ENCODE data around the gene ATXN1. TPM values are rescaled to one million over a fixed set of nuclear protein-coding genes. Genes with fewer than 3 reads are reported as not detected.

Gene ATXN1
- total and polyA plus RNA-seq, 2 donors from 2014 or later = 4.2 to 58.2 TPM

DNA sequence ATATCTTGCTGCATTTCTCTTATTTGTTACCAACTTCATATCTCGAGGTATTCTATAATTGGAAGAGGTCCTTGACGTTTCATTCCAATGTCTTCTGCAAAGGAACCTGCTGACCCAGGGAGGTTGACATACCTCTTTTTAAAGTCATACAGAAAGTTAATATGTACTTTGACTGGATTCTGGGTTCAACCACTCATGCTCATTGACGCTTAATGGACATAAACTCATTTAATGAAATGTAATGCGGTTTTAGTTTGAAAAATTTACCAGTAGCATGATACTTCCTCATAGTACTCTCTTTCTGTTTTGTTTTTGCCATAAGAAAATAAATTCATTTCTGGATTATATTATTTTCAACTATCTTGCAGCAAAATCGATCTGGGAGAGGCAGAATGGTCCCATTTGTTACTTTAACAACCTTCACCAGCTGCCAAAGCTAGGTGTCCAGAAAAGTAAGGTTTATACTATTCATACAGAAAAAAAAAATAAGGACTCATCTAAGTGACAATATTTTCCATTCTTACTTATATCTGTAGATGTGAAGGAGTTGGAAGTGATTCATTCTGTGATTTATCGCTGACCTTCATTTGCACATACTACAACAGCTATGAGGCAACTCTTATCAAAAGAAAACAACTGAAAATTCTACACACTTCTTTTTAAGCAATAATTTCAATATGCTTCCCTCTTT, 101.6 kb downstream of the ATXN1 start:
- no peak overlapping the region for H3K4me3 ChIP-seq (ENCODE audit: low read length in 3 of 3)
- DNase-seq = no peak

DNA sequence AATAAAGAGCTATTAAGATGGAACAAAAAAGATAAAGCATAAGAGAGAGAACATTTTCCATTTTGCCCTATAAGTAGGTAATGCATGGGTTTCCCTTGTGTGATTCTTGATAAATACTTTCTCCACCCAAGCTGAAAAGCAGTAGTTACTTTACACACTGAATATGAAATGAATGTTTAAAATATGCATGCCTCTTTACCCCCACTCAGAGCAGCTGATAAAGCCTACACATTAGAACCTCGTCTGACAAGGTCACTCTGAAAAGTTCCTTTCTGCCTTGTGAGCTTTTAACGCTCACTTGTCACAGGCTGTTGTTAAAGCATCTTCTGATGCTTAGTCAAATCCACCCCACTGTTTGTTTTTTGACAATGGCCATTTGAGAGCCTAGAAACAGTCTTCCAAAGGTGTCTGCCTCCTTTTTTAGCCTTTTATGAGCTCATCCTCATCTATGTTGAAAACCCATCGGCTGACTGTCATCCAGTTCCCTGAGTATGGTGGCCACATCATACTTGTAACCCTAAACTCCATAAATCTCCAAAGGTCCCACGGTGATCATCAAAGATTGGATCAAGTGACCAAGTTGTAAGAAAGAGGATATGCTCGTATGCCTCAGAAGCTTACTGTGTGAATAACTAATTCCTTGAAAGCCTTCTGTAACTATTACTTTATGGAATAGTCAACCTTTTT, 102.8 kb downstream of the ATXN1 start:
- DNase-seq (peak in 3 of 5 donors; percentile 45 to 83 (median 78)), FAIRE-seq (no peak)
- no peak overlapping the region for H3K9ac ChIP-seq (ENCODE audit: low read length in 3 of 3)
- H3K4me1 ChIP-seq (ENCODE audit: control insufficient read depth in 2 of 3, insufficient read depth in 2 of 3, low read depth in 1 of 3, low read length in 3 of 3) = peaks cover 0 to 7% (median 2%) of the 10 kb centered on the region in 3 donors
- H3K27me3 ChIP-seq (ENCODE audit: control insufficient read depth, insufficient read depth, low read length) = no peaks in the 10 kb centered on the region
- TF ChIP-seq, protein P1, sequence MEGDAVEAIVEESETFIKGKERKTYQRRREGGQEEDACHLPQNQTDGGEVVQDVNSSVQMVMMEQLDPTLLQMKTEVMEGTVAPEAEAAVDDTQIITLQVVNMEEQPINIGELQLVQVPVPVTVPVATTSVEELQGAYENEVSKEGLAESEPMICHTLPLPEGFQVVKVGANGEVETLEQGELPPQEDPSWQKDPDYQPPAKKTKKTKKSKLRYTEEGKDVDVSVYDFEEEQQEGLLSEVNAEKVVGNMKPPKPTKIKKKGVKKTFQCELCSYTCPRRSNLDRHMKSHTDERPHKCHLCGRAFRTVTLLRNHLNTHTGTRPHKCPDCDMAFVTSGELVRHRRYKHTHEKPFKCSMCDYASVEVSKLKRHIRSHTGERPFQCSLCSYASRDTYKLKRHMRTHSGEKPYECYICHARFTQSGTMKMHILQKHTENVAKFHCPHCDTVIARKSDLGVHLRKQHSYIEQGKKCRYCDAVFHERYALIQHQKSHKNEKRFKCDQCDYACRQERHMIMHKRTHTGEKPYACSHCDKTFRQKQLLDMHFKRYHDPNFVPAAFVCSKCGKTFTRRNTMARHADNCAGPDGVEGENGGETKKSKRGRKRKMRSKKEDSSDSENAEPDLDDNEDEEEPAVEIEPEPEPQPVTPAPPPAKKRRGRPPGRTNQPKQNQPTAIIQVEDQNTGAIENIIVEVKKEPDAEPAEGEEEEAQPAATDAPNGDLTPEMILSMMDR (IDR thresholded peaks at IDR 0.05; ENCODE audit: borderline replicate concordance, extremely low read depth, insufficient read depth) = no peak
- intact Hi-C loops (cut with DNase I) = loop anchor here (10.0 kb wide), 1 partner anchor 124 kb away; no protein-coding TSS in a partner anchor
- H3K36me3 ChIP-seq (ENCODE audit: control insufficient read depth in 2 of 3, insufficient read depth in 3 of 3, low read length in 3 of 3) = peaks cover 0 to 13% (median 2%) of the 10 kb centered on the region in 3 donors
- H3K27ac ChIP-seq (ENCODE audit: low read depth in 2 of 2, low read length in 2 of 2) = no peak overlapping the region
- H3K9me3 ChIP-seq (ENCODE audit: control insufficient read depth in 2 of 3, insufficient read depth in 1 of 3, low read length in 3 of 3) = peaks cover 0 to 6% (median 0%) of the 10 kb centered on the region in 3 donors
- no peak overlapping the region for H3K4me3 ChIP-seq (ENCODE audit: low read length in 3 of 3)

More for the DNA sequence above, 101.6 kb downstream of the ATXN1 start:
- H3K9me3 ChIP-seq (ENCODE audit: control insufficient read depth in 2 of 3, insufficient read depth in 1 of 3, low read length in 3 of 3) = peaks cover 0 to 6% (median 0%) of the 10 kb centered on the region in 3 donors
- no peaks in the 10 kb centered on the region for H3K27me3 ChIP-seq (ENCODE audit: control insufficient read depth, insufficient read depth, low read length)
- intact Hi-C loops (cut with DNase I) = loop anchor here (10.0 kb wide), 1 partner anchor 125 kb away; no protein-coding TSS in a partner anchor
- FAIRE-seq = no peak
- TF ChIP-seq, protein P1 (IDR thresholded peaks at IDR 0.05; ENCODE audit: borderline replicate concordance, extremely low read depth, insufficient read depth) = no peak
- peaks cover 0 to 7% (median 2%) of the 10 kb centered on the region in 3 donors for H3K4me1 ChIP-seq (ENCODE audit: control insufficient read depth in 2 of 3, insufficient read depth in 2 of 3, low read depth in 1 of 3, low read length in 3 of 3)
- no peak overlapping the region for H3K27ac ChIP-seq (ENCODE audit: low read depth in 2 of 2, low read length in 2 of 2)
- no peak overlapping the region for H3K9ac ChIP-seq (ENCODE audit: low read length in 3 of 3)
- peaks cover 0 to 5% (median 2%) of the 10 kb centered on the region in 3 donors for H3K36me3 ChIP-seq (ENCODE audit: control insufficient read depth in 2 of 3, insufficient read depth in 3 of 3, low read length in 3 of 3)

DNA sequence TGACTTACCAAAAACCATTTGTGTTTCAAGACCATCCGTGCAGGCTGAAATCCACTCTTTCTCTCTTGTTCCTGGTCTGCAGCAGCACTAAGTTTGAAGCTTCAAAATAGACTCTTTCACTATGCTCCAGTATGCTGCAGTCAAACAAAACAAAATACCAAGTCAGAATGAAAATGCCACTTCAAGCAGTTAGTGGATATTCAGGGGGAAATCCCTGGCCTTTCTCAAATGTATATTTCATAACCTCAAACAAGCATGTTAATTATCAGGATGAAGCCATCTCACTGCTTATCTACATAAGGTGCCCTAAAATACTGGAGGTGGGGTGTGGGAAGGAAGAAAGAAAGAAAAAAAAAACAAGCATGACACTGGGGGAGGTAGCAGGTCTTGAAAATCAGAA, 103.5 kb downstream of the ATXN1 start:
- peaks cover 0 to 19% (median 2%) of the 10 kb centered on the region in 3 donors for H3K36me3 ChIP-seq (ENCODE audit: control insufficient read depth in 2 of 3, insufficient read depth in 3 of 3, low read length in 3 of 3)
- FAIRE-seq = no peak
- intact Hi-C loops (cut with DNase I) = loop anchor here (10.0 kb wide), 1 partner anchor 123 kb away; no protein-coding TSS in a partner anchor
- no peaks in the 10 kb centered on the region for H3K27me3 ChIP-seq (ENCODE audit: control insufficient read depth, insufficient read depth, low read length)
- DNase-seq = no peak
- TF ChIP-seq, protein P1 (IDR thresholded peaks at IDR 0.05; ENCODE audit: borderline replicate concordance, extremely low read depth, insufficient read depth) = no peak
- peaks cover 0 to 6% (median 0%) of the 10 kb centered on the region in 3 donors for H3K9me3 ChIP-seq (ENCODE audit: control insufficient read depth in 2 of 3, insufficient read depth in 1 of 3, low read length in 3 of 3)
- H3K4me3 ChIP-seq (ENCODE audit: low read length in 3 of 3) = no peak overlapping the region
- no peak overlapping the region for H3K9ac ChIP-seq (ENCODE audit: low read length in 3 of 3)
- H3K4me1 ChIP-seq (ENCODE audit: control insufficient read depth in 2 of 3, insufficient read depth in 2 of 3, low read depth in 1 of 3, low read length in 3 of 3) = peaks cover 0 to 7% (median 2%) of the 10 kb centered on the region in 3 donors
- no peak overlapping the region for H3K27ac ChIP-seq (ENCODE audit: low read depth in 2 of 2, low read length in 2 of 2)
